Hepatocyte (in vitro differentiated cells): ENCODE measurements around the gene OTOP2.

Experiments used
- CTCF ChIP-seq: fragments of 200-600 bp; sonication (generic); IDR thresholded peaks from 2 replicates; pipeline ENCODE4 v1.5.1; 2016; ENCODE audit warnings: antibody characterized with exemption, mild to moderate bottlenecking; ENCODE audit not compliant: poor library complexity
- EZH2phosphoT487 ChIP-seq: fragments of 200-600 bp; sonication (generic); IDR thresholded peaks from one replicate; pipeline ENCODE4 v1.6.1; 2018; ENCODE audit warnings: antibody characterized with exemption, mild to moderate bottlenecking, low read depth, moderate library complexity; ENCODE audit not compliant: unreplicated experiment, severe bottlenecking

GRCh38 chr17:74935048-74935447 is 11.0 kb downstream of the OTOP2 start:
- TF ChIP-seq CTCF (no peak), EZH2phosphoT487 (no peak)
